Measurements from ENCODE around the gene LSMEM2. TPM values are rescaled to one million over a fixed set of nuclear protein-coding genes. Genes with fewer than 3 reads are reported as not detected.
A peak's percentile ranks its signal among the peaks of the same experiment; 100 is the strongest.

LSMEM2 gene
- polyA plus RNA-seq, 1 donor (not counting 4 experiments of a cell fraction or from before 2014, with no cell fraction given), result not detected

GRCh38 chr3:50233176-50233575, 45.7 kb upstream of the LSMEM2 start:
- FAIRE-seq (no peak), DNase-seq (ENCODE audit: low read depth, low spot score) (no peak)
- peaks cover 21% of the 10 kb centered on the region for H3K79me2 ChIP-seq (ENCODE audit: control insufficient read depth, insufficient read depth, low read length)
- H3K9ac ChIP-seq (ENCODE audit: control insufficient read depth, extremely low read depth, insufficient read depth, low read length), result no peak overlapping the region
- no peaks in the 10 kb centered on the region for H3K36me3 ChIP-seq (ENCODE audit: control insufficient read depth in 2 of 2, extremely low read depth in 1 of 2, insufficient read depth in 2 of 2, low read length in 2 of 2)
- H2AFZ ChIP-seq (ENCODE audit: control insufficient read depth, low read length), result no peak overlapping the region
- no peak overlapping the region for H3K4me2 ChIP-seq (ENCODE audit: control insufficient read depth, extremely low read depth, insufficient read depth, low read depth, low read length)
- H3K27me3 ChIP-seq (ENCODE audit: control insufficient read depth, extremely low read depth, insufficient read depth, low read length), result no peaks in the 10 kb centered on the region
- dilution Hi-C loops (cut with MboI; ENCODE audit: extremely low pct_ligation_motif_present, low sequenced_read_pairs), result no loop called here
- no peak overlapping the region for H3K27ac ChIP-seq (ENCODE audit: control insufficient read depth, insufficient read depth, low read length)
- peaks cover 14% of the 10 kb centered on the region for H3K4me1 ChIP-seq (ENCODE audit: control insufficient read depth, extremely low read depth, insufficient read depth, low read length)
- H3K9me3 ChIP-seq (ENCODE audit: control insufficient read depth, low read depth, low read length), result no peaks in the 10 kb centered on the region
- no peaks in the 10 kb centered on the region for H4K20me1 ChIP-seq (ENCODE audit: control insufficient read depth, extremely low read depth, insufficient read depth, low read length)
- H3K4me3 ChIP-seq (ENCODE audit: control insufficient read depth in 2 of 3, extremely low read depth in 1 of 3, insufficient read depth in 2 of 3, low read depth in 1 of 3, low read length in 3 of 3), result no peak overlapping the region
- TF ChIP-seq EZH2 (IDR thresholded peaks at IDR 0.05; ENCODE audit: low read length) (no peak), CTCF (optimal IDR thresholded peaks at IDR 0.05 in 1 of 3, IDR thresholded peaks at IDR 0.05 in 1 of 3, conservative IDR thresholded peaks at IDR 0.05 in 1 of 3; ENCODE audit: extremely low read depth in 1 of 3, insufficient read depth in 2 of 3, low read length in 3 of 3) (no peak)
- H3K9me1 ChIP-seq (ENCODE audit: control insufficient read depth, extremely low read depth, insufficient read depth, low read length), result no peaks in the 10 kb centered on the region

GRCh38 chr3:50235716-50236483, 43.0 kb upstream of the LSMEM2 start, which contains the start of gene GNAI2:
Gene GNAI2, plus strand, starts transcription at chr3:50236204. Its CDS starts 132 bp downstream, at chr3:50236336.
- peak within 1 kb of the TSS; percentile 88 for H3K9ac ChIP-seq (ENCODE audit: control insufficient read depth, extremely low read depth, insufficient read depth, low read length)
- H3K9me1 ChIP-seq (ENCODE audit: control insufficient read depth, extremely low read depth, insufficient read depth, low read length), result no peaks in the 10 kb centered on the region
- TF ChIP-seq EZH2 (IDR thresholded peaks at IDR 0.05; ENCODE audit: low read length) (no peak), CTCF (optimal IDR thresholded peaks at IDR 0.05 in 1 of 3, IDR thresholded peaks at IDR 0.05 in 1 of 3, conservative IDR thresholded peaks at IDR 0.05 in 1 of 3; ENCODE audit: extremely low read depth in 1 of 3, insufficient read depth in 2 of 3, low read length in 3 of 3) (no peak)
- H3K27me3 ChIP-seq (ENCODE audit: control insufficient read depth, extremely low read depth, insufficient read depth, low read length), result no peaks in the 10 kb centered on the region
- peaks cover 8 to 11% of the 10 kb centered on the region in 2 experiments for H3K36me3 ChIP-seq (ENCODE audit: control insufficient read depth in 2 of 2, extremely low read depth in 1 of 2, insufficient read depth in 2 of 2, low read length in 2 of 2)
- dilution Hi-C loops (cut with MboI; ENCODE audit: extremely low pct_ligation_motif_present, low sequenced_read_pairs), result no loop called here
- H3K4me2 ChIP-seq (ENCODE audit: control insufficient read depth, extremely low read depth, insufficient read depth, low read depth, low read length), result peak within 1 kb of the TSS; percentile 98
- H4K20me1 ChIP-seq (ENCODE audit: control insufficient read depth, extremely low read depth, insufficient read depth, low read length), result peaks cover 4% of the 10 kb centered on the region
- H3K9me3 ChIP-seq (ENCODE audit: control insufficient read depth, low read depth, low read length), result no peaks in the 10 kb centered on the region
- DNase-seq (ENCODE audit: low read depth, low spot score), result peak; percentile 84
- FAIRE-seq, result peak; percentile 72
- H3K4me3 ChIP-seq (ENCODE audit: control insufficient read depth in 2 of 3, extremely low read depth in 1 of 3, insufficient read depth in 2 of 3, low read depth in 1 of 3, low read length in 3 of 3), result peak within 1 kb of the TSS; percentile 76 to 98 (median 97)
- peaks cover 48% of the 10 kb centered on the region for H3K79me2 ChIP-seq (ENCODE audit: control insufficient read depth, insufficient read depth, low read length)
- peak within 1 kb of the TSS; percentile 32 for H2AFZ ChIP-seq (ENCODE audit: control insufficient read depth, low read length)
- peaks cover 19% of the 10 kb centered on the region for H3K4me1 ChIP-seq (ENCODE audit: control insufficient read depth, extremely low read depth, insufficient read depth, low read length)
- H3K27ac ChIP-seq (ENCODE audit: control insufficient read depth, insufficient read depth, low read length), result peak within 1 kb of the TSS; percentile 76

Measured in keratinocyte (primary cell).